Measurements from ENCODE around the gene GNG13. TPM values are rescaled to one million over a fixed set of nuclear protein-coding genes. Genes with fewer than 3 reads are reported as not detected.

The GNG13 gene
- total and polyA plus RNA-seq, 9 of the 15 experiments (the other 6 are each of a cell fraction or from before 2014, with no cell fraction given), result not detected

GRCh38 chr16:843771-844170 is 43.2 kb upstream of the GNG13 start:
- peaks cover 38 to 93% of the 10 kb centered on the region in 2 experiments for H3K27me3 ChIP-seq (ENCODE audit: control insufficient read depth in 2 of 2, insufficient read depth in 2 of 2, low read length in 2 of 2)
- CTCF ChIA-PET (ENCODE audit: low intra/inter-chr PET ratio), result no interaction called here

More at GRCh38 chr16:843771-844170, 43.2 kb upstream of the GNG13 start:
- Histone ChIP-seq H3K9ac (ENCODE audit: insufficient read depth in 1 of 2, low read depth in 2 of 2, low read length in 2 of 2) (no peak overlapping the region), H3K27ac (ENCODE audit: extremely low read depth, low read depth, low read length) (no peak overlapping the region), H3K9me3 (replicated peaks; ENCODE audit: control insufficient read depth, insufficient read depth, low read depth, low read length) (no peaks in the 10 kb centered on the region), H3K36me3 (ENCODE audit: control insufficient read depth, insufficient read depth, low read length) (no peaks in the 10 kb centered on the region), H2AFZ (ENCODE audit: low read depth, low read length) (no peak overlapping the region), H4K20me1 (replicated peaks; ENCODE audit: control insufficient read depth, insufficient read depth, low read length) (no peaks in the 10 kb centered on the region), H3K9me1 (ENCODE audit: control insufficient read depth, insufficient read depth, low read length) (no peaks in the 10 kb centered on the region), H3K4me2 (ENCODE audit: insufficient read depth, low read length) (no peak overlapping the region), H3K4me1 (replicated peaks in 1 of 2; ENCODE audit: control insufficient read depth in 2 of 2, insufficient read depth in 2 of 2, low read length in 2 of 2) (peaks cover 0 to 61% of the 10 kb centered on the region in 2 experiments; a peak in 2 of 5 replicates), H3K4me3 (no peak overlapping the region), H3K79me2 (ENCODE audit: control insufficient read depth, insufficient read depth, low read length) (no peaks in the 10 kb centered on the region)
- no peak for ATAC-seq
- no peak for FAIRE-seq
- no peak for DNase-seq (ENCODE audit: extremely low read depth in 1 of 4, low spot score in 3 of 4)
- intact Hi-C loops (cut with micrococcal nuclease) (no loop called here), in situ Hi-C loops (cut with MboI) (no loop called here)
- 14% methylated on average over 10 of the region's 20 CpGs for WGBS (ENCODE audit: insufficient coverage, low coverage, missing lambda C conversion rate)
- POLR2A ChIA-PET, result no interaction called here
- TF ChIP-seq RBM22 (IDR thresholded peaks at IDR 0.05; ENCODE audit: low read depth, low read length, poor library complexity, severe bottlenecking), result no peak
- no peak for TF ChIP-seq TBP (optimal IDR thresholded peaks at IDR 0.05; ENCODE audit: low read depth, low read length)
- no peak for TF ChIP-seq ZBTB34 (CRISPR knock-in tag; IDR thresholded peaks at IDR 0.05)
- TF ChIP-seq E2F6 (IDR thresholded peaks at IDR 0.05; ENCODE audit: borderline replicate concordance in 1 of 2, extremely low read depth in 1 of 2, insufficient read depth in 1 of 2, insufficient read length in 1 of 2, low read depth in 1 of 2, low read length in 1 of 2, poor library complexity in 1 of 2, severe bottlenecking in 1 of 2), result peak in 1 of 2 experiments; percentile 4
- TF ChIP-seq MBD2 (IDR thresholded peaks at IDR 0.05; ENCODE audit: borderline replicate concordance, low read depth), result no peak
- no TSS peak for BruUV-seq (replicated peaks)

All from K562 (cell line).